Fibroblast of the aortic adventitia (primary cell): ENCODE measurements around the gene PHAX. TPM values are rescaled to one million over a fixed set of nuclear protein-coding genes. Genes with fewer than 3 reads are reported as not detected.
"Not testable (repeated sequence)": the region's sequence is repeated elsewhere in the genome, so short reads cannot be mapped to it uniquely, and the experiment has no call there.

Experiments
- DNase-seq: peaks from one replicate; pipeline ENCODE4 v3.0.0-alpha.2; 2010; ENCODE audit warnings: low read depth
- H3K4me3 ChIP-seq: 2 replicates; pipeline ENCODE4 v1.5.1; 2011; ENCODE audit warnings: low read depth, mild to moderate bottlenecking, control low read depth, low read length, moderate library complexity
- total RNA-seq: library from RNA; depleted of rRNA; stranded (reverse); fragments of >200 nt; gene quantifications from 2 replicates; pipeline ENCODE4 v1.2.3, GENCODE V29; 2012; ENCODE audit warnings: low replicate concordance
- TF ChIP-seq, protein P1 (sequence below): IDR thresholded peaks from 2 replicates; pipeline ENCODE4 v1.5.1; 2011; ENCODE audit warnings: mild to moderate bottlenecking, low read length, control low read depth, inconsistent platforms; ENCODE audit not compliant: insufficient read depth

PHAX gene
- total RNA-seq, 1 donor = 73.2 TPM

DNA sequence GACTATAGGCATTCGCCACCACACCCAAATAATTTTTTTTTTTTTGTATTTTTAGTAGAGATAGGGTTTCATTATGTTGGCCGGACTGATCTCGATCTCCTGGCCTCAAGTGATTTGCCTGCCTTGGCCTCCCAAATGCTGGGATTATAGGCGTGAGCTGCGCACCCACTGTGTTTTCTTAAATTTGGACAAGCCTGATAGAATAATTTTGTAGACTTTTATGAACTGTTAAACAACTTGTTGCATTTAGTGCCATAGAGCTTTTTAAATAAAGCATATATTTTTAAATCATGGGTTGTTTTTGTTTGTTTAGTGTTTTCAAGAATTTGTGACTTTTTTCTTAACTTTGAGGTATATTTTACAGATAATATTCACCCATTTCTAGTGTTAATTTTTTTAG is 4.8 kb downstream of the PHAX start:
- DNase-seq = no peak
- no peak overlapping the region for H3K4me3 ChIP-seq
- TF ChIP-seq, protein P1, sequence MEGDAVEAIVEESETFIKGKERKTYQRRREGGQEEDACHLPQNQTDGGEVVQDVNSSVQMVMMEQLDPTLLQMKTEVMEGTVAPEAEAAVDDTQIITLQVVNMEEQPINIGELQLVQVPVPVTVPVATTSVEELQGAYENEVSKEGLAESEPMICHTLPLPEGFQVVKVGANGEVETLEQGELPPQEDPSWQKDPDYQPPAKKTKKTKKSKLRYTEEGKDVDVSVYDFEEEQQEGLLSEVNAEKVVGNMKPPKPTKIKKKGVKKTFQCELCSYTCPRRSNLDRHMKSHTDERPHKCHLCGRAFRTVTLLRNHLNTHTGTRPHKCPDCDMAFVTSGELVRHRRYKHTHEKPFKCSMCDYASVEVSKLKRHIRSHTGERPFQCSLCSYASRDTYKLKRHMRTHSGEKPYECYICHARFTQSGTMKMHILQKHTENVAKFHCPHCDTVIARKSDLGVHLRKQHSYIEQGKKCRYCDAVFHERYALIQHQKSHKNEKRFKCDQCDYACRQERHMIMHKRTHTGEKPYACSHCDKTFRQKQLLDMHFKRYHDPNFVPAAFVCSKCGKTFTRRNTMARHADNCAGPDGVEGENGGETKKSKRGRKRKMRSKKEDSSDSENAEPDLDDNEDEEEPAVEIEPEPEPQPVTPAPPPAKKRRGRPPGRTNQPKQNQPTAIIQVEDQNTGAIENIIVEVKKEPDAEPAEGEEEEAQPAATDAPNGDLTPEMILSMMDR = no peak

DNA sequence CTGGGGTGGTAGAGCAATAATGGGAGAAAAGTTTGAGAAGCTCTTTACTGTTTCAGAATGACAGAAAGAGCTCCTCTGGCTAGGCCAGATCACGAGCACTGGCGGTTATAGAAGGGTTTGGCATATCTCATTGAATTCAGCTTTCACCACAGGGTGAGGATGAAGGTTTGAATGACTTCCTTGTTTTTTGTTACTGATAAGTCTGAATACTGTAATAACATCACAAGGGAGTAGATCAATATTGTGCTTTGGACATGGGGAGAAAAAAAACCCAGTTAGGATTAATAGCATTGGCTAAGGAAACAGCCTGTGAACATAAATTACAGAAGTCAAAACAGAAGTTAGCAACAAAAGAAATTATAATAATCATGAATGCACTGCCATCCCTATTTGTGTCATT is 9.4 kb downstream of the PHAX start:
- no peak for DNase-seq
- H3K4me3 ChIP-seq = no peak overlapping the region
- TF ChIP-seq, protein P1 = no peak

GRCh38 chr5:126610616-126611015 is 9.9 kb downstream of the PHAX start:
- TF ChIP-seq, protein P1 = no peak
- H3K4me3 ChIP-seq = no peak overlapping the region
- no peak for DNase-seq

DNA sequence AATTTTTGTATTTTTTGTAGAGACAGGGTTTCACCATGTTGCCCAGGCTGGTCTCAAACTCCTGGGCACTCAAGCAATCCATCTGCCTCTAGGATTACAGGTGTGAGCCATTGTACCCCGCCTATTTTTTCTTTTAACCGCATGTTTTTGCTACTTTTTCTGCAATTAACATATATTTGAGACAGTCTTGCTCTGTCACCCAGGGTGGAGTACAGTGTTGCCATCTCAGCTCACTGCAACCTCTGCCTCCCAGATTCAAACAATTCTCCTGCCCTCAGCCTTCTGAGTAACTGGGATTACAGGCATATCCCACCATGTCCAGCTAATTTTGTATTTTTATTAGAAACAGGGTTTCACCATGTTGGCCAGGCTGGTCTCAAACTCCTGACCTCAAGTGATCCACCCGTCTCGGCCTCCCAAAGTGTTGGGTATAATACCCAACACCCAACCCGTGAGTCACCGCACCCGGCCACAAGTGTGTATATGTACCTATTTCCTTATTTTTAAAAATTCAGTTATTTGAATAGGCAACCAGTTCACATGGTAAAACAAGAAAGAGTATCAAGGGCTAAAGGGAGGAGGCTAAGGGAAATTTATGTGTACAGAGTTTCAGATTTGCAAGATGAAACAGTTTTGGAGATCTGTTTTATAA is 13.3 kb downstream of the PHAX start:
- TF ChIP-seq, protein P1 = no peak
- no peak overlapping the region for H3K4me3 ChIP-seq
- DNase-seq = no peak

- no peak overlapping the region for H3K4me3 ChIP-seq
- TF ChIP-seq, protein P1 = no peak
- no peak for DNase-seq
These were observed 14.5 kb downstream of the PHAX start for GRCh38 chr5:126615286-126615685.

DNA sequence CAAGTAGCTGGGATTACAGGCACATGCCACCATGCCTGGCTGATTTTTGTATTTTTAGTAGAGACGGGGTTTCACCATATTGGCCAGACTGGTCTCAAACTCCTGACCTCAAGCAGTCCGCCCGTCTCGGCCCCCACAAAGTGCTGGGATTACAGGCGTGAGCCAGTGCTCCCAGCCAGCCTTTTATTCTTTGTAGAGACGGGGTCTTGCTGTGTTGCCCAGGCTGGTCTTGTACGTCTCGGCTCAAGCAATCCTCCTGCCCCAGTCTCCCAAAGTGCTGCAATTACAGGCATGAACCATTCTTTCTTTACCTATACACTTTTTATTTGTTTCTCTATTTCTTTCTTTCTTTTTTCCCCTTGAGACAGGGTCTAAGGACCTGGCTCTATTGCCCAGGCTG is 16.9 kb downstream of the PHAX start:
- H3K4me3 ChIP-seq, DNase-seq: not testable (repeated sequence)

DNA sequence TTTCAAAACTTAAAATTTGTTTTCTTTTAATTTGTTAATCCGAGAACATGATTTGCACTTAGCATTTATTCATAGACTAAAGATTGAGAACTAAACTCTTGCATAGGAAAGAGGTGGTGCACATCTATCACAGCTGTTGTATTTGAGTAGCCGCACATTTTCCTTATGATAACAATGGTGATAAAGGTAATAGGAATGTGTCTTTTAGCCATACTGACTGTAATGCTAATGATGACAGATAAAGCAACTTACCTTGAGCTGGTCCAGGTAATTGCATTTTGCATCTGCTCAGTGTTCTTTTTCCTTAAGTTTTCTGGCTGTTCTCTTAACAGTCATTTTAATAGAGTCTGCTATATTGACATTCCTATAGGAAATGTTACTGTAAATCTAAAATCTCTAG is 19.0 kb downstream of the PHAX start:
- H3K4me3 ChIP-seq = no peak overlapping the region
- no peak for DNase-seq
- TF ChIP-seq, protein P1 = no peak
